GM23338 (cell line): ENCODE data around the gene ST6GALNAC1. TPM values are rescaled to one million over a fixed set of nuclear protein-coding genes. Genes with fewer than 3 reads are reported as not detected.
A peak's percentile ranks its signal among the peaks of the same experiment; 100 is the strongest.

Source experiments
- ATAC-seq: fragments of 200-7000 bp; cut with Tn5 transposase; 3 replicates; pipeline ENCODE4 v1.9.1; 2020
- DNase-seq: peaks from one replicate; pipeline ENCODE4 v3.0.0-alpha.2; 2015; ENCODE audit warnings: low spot score
- H2AFZ ChIP-seq: fragments of 200-600 bp; sonication (generic); 2 replicates; pipeline ENCODE4 v1.8.0; 2016; ENCODE audit warnings: antibody characterized with exemption, mild to moderate bottlenecking, moderate library complexity
- H3F3A ChIP-seq: fragments of 200-600 bp; sonication (generic); replicated peaks from 2 replicates; pipeline ENCODE4 v1.8.0; 2017; ENCODE audit warnings: antibody characterized with exemption, mixed run types, low read depth
- H3K27ac ChIP-seq: fragments of 200-600 bp; sonication (generic); 2 replicates; pipeline ENCODE4 v1.6.1; 2016; ENCODE audit warnings: low read depth
- H3K27me3 ChIP-seq: fragments of 200-600 bp; sonication (generic); 2 replicates; pipeline ENCODE4 v1.8.0; 2016; ENCODE audit warnings: mild to moderate bottlenecking, mixed run types, moderate library complexity; ENCODE audit not compliant: insufficient read depth
- H3K36me3 ChIP-seq: fragments of 200-600 bp; sonication (generic); 2 replicates; pipeline ENCODE4 v1.8.0; 2016; ENCODE audit warnings: mild to moderate bottlenecking; ENCODE audit not compliant: insufficient read depth
- H3K4me1 ChIP-seq: fragments of 200-600 bp; sonication (generic); 2 replicates; pipeline ENCODE4 v1.8.0; 2016; ENCODE audit warnings: mild to moderate bottlenecking, moderate library complexity; ENCODE audit not compliant: insufficient read depth
- H3K4me2 ChIP-seq: fragments of 200-600 bp; sonication (generic); 2 replicates; pipeline ENCODE4 v1.7.1; 2017; ENCODE audit warnings: mixed run types
- H3K4me3 ChIP-seq: fragments of 200-600 bp; sonication (generic); 2 replicates; pipeline ENCODE4 v1.6.1; 2016; ENCODE audit warnings: mixed run types
- H3K79me2 ChIP-seq: fragments of 200-600 bp; sonication (generic); replicated peaks from 2 replicates; pipeline ENCODE4 v1.8.0; 2017; ENCODE audit warnings: mild to moderate bottlenecking; ENCODE audit not compliant: insufficient read depth
- H3K9me2 ChIP-seq: fragments of 200-600 bp; sonication (generic); 2 replicates; pipeline ENCODE4 v1.8.0; 2017; ENCODE audit not compliant: insufficient read depth
- H4K20me1 ChIP-seq: fragments of 200-600 bp; sonication (generic); replicated peaks from 2 replicates; pipeline ENCODE4 v1.8.0; 2017; ENCODE audit warnings: mild to moderate bottlenecking; ENCODE audit not compliant: insufficient read depth
- H3K27ac Mint-ChIP-seq: 2 replicates; pipeline ENCODE4 v1.8.0; 2020; ENCODE audit warnings: inconsistent platforms, mild to moderate bottlenecking, moderate library complexity, mixed read lengths
- H3K27me3 Mint-ChIP-seq: 3 replicates; pipeline ENCODE4 v1.8.0; 2022; ENCODE audit warnings: low read depth, mild to moderate bottlenecking, moderate library complexity, mixed read lengths, inconsistent platforms; ENCODE audit not compliant: insufficient read depth, poor library complexity
- H3K36me3 Mint-ChIP-seq: 3 replicates; pipeline ENCODE4 v1.8.0; 2021; ENCODE audit warnings: low read depth, mild to moderate bottlenecking, inconsistent platforms, moderate library complexity, mixed read lengths
- H3K4me1 Mint-ChIP-seq: 3 replicates; pipeline ENCODE4 v1.8.0; 2020; ENCODE audit warnings: mild to moderate bottlenecking, inconsistent platforms, mixed read lengths
- H3K4me3 Mint-ChIP-seq: 3 replicates; pipeline ENCODE4 v1.8.0; 2021; ENCODE audit warnings: moderate library complexity, mild to moderate bottlenecking, inconsistent platforms, mixed read lengths
- H3K9me3 Mint-ChIP-seq: 3 replicates; pipeline ENCODE4 v1.8.0; 2020; ENCODE audit warnings: moderate library complexity, mild to moderate bottlenecking, inconsistent platforms, mixed read lengths
- CREB1 ChIP-seq: fragments of 250-450 bp; sonication (Bioruptor Pico); IDR thresholded peaks from 2 replicates; pipeline ENCODE4 v1.5.0; 2020; ENCODE audit warnings: low read depth, mild to moderate bottlenecking, moderate library complexity
- CTCF ChIP-seq, 2 experiments: fragments of 200-600 bp in 1 of 2; sonication (generic) in 1 of 2; conservative IDR thresholded peaks; 2 replicates each; pipeline versions ENCODE4 v1.5.1 to v1.6.1; 2016 to 2017; ENCODE audit warnings: antibody characterized with exemption in 2 of 2, low read depth in 2 of 2, mild to moderate bottlenecking in 2 of 2, moderate library complexity in 1 of 2
- ETS1 ChIP-seq: IDR thresholded peaks from 2 replicates; pipeline ENCODE4 v1.6.1; 2016; ENCODE audit warnings: antibody characterized with exemption
- EZH2 ChIP-seq: fragments of 200-600 bp; sonication (generic); IDR thresholded peaks from one replicate; pipeline ENCODE4 v1.8.0; 2017; ENCODE audit warnings: antibody characterized with exemption, mild to moderate bottlenecking, low read depth; ENCODE audit not compliant: unreplicated experiment
- EZH2phosphoT487 ChIP-seq: fragments of 200-600 bp; sonication (generic); IDR thresholded peaks from one replicate; pipeline ENCODE4 v1.8.1; 2018; ENCODE audit warnings: antibody characterized with exemption; ENCODE audit not compliant: unreplicated experiment
- NANOG ChIP-seq: IDR thresholded peaks from 2 replicates; pipeline ENCODE4 v1.6.1; 2016; ENCODE audit warnings: antibody characterized with exemption, borderline replicate concordance
- STAT1 ChIP-seq: IDR thresholded peaks from one replicate; pipeline ENCODE4 v1.6.1; 2016; ENCODE audit warnings: antibody characterized with exemption; ENCODE audit not compliant: unreplicated experiment
- ZNF331 ChIP-seq: fragments of 250-450 bp; sonication (Bioruptor Pico); IDR thresholded peaks from 2 replicates; pipeline ENCODE4 v1.5.0; 2020; ENCODE audit warnings: low read depth, mild to moderate bottlenecking, moderate library complexity
- ZNF462 ChIP-seq: fragments of 250-450 bp; sonication (Bioruptor Pico); IDR thresholded peaks from 2 replicates; pipeline ENCODE4 v1.5.0; 2020; ENCODE audit warnings: mild to moderate bottlenecking, moderate library complexity
- polyA plus RNA-seq: library from polyadenylated mRNA; unstranded; fragments of >200 nt; fragmentation: Nextera tagmentation; extraction: Ambion mirVana; gene quantifications from 2 replicates; pipeline ENCODE4 v1.2.1, GENCODE V29; 2016
- total RNA-seq: library from RNA; depleted of rRNA; stranded (reverse); fragments of >200 nt; shearing (Covaris generic); gene quantifications from 2 replicates; pipeline ENCODE4 v1.2.3, GENCODE V29; 2014

ST6GALNAC1 gene
- total and polyA plus RNA-seq, 2 experiments from 2014 or later = not detected

- Histone ChIP-seq H3K27me3 (no peaks in the 10 kb centered on the region), H3K4me1 (peaks cover 5% of the 10 kb centered on the region), H4K20me1 (no peaks in the 10 kb centered on the region), H3K36me3 (no peaks in the 10 kb centered on the region), H3F3A (no peaks in the 10 kb centered on the region), H3K79me2 (no peaks in the 10 kb centered on the region), H3K4me2 (no peak overlapping the region), H3K9me2 (no peaks in the 10 kb centered on the region), H3K4me3 (no peak overlapping the region), H2AFZ (no peak overlapping the region), H3K27ac (no peak overlapping the region; the same call in 1 of the 2 replicates)
- Mint-ChIP-seq H3K4me1 (peaks cover 18% of the 10 kb centered on the region), H3K9me3 (no peaks in the 10 kb centered on the region), H3K36me3 (no peaks in the 10 kb centered on the region), H3K27ac (no peak overlapping the region), H3K4me3 (no peak overlapping the region), H3K27me3 (peaks cover 8% of the 10 kb centered on the region)
- no peak for TF ChIP-seq EZH2
- TF ChIP-seq EZH2phosphoT487 = no peak
- TF ChIP-seq CTCF (conservative IDR thresholded peaks at IDR 0.05; ENCODE audit: low read depth in 2 of 2) = peak in 1 of 2 experiments; percentile 16; a peak in 1 of 4 replicates
- TF ChIP-seq NANOG = no peak
- TF ChIP-seq ZNF462 (CRISPR knock-in tag) = no peak
- no peak for TF ChIP-seq ZNF331 (CRISPR knock-in tag)
- no peak for TF ChIP-seq CREB1 (CRISPR knock-in tag)
- no peak for TF ChIP-seq ETS1
- TF ChIP-seq STAT1 = no peak
- DNase-seq (peak; percentile 53), ATAC-seq (peak; percentile 76)
Observed at GRCh38 chr17:76630151-76630550, 13.4 kb downstream of the ST6GALNAC1 start.
